Measurements from ENCODE around the gene VAT1. TPM values are rescaled to one million over a fixed set of nuclear protein-coding genes. Genes with fewer than 3 reads are reported as not detected.

Gene VAT1
- total and polyA plus RNA-seq, 2 of the 13 experiments (the other 11 are each of a cell fraction or from before 2014, with no cell fraction given), result 143 to 205 TPM

- peak; percentile 66 for TF ChIP-seq DR1 (CRISPR knock-in tag; IDR thresholded peaks at IDR 0.05)
- no peak; the same call in 1 of the 2 replicates for TF ChIP-seq MTA3 (CRISPR knock-in tag; IDR thresholded peaks at IDR 0.05)
- no peak; the same call in 1 of the 2 replicates for TF ChIP-seq AKNA (CRISPR knock-in tag; IDR thresholded peaks at IDR 0.05; ENCODE audit: borderline replicate concordance)
- no peak for TF ChIP-seq ZNF720 (CRISPR knock-in tag; IDR thresholded peaks at IDR 0.05)
- 0 out of 2 replicates have a peak, but pooled peaks have one; percentile 36 for TF ChIP-seq ZNF775 (CRISPR knock-in tag; IDR thresholded peaks at IDR 0.05; ENCODE audit: borderline replicate concordance)
- no peak for TF ChIP-seq TOE1 (CRISPR knock-in tag; IDR thresholded peaks at IDR 0.05)
- peak; percentile 88 for TF ChIP-seq ZNF563 (CRISPR knock-in tag; IDR thresholded peaks at IDR 0.05)
- TF ChIP-seq IRX3 (CRISPR knock-in tag; IDR thresholded peaks at IDR 0.05; ENCODE audit: borderline replicate concordance, low read depth), result peak; percentile 71; the same call in 1 of the 2 replicates
- no peak for TF ChIP-seq ZNF496 (CRISPR knock-in tag; IDR thresholded peaks at IDR 0.05; ENCODE audit: insufficient replicate concordance)
- TF ChIP-seq RERE (CRISPR knock-in tag; IDR thresholded peaks at IDR 0.05; ENCODE audit: low read depth), result no peak; the same call in 1 of the 2 replicates
- peak; percentile 45; the same call in 1 of the 2 replicates for TF ChIP-seq ZSCAN22 (CRISPR knock-in tag; IDR thresholded peaks at IDR 0.05)
- TF ChIP-seq ATF6 (CRISPR knock-in tag; conservative IDR thresholded peaks at IDR 0.05), result no peak
- no peak; the same call in 1 of the 2 replicates for TF ChIP-seq ZBTB34 (CRISPR knock-in tag; IDR thresholded peaks at IDR 0.05)
- peak; percentile 83 for TF ChIP-seq ZFX (CRISPR knock-in tag; IDR thresholded peaks at IDR 0.05; ENCODE audit: low read depth)
These were observed at the start of gene VAT1 (continued) for GRCh38 chr17:43021741-43022512.
